ENCODE measurements around the gene FYB1. TPM values are rescaled to one million over a fixed set of nuclear protein-coding genes. Genes with fewer than 3 reads are reported as not detected.

FYB1 gene
- total RNA-seq, 1 experiment from 2014 or later: not detected

- no peaks in the 10 kb centered on the region for H3K9me3 ChIP-seq (ENCODE audit: low read depth, low read length, poor library complexity, severe bottlenecking)
- ChIA-PET POLR2A (ENCODE audit: low non-redundant PET) (interaction anchor here (0.7 kb wide), 1 partner anchor 1765 kb away, joined by 4 read pairs; no protein-coding TSS in a partner anchor), CTCF (interaction anchor here (0.6 kb wide), 1 partner anchor 865 kb away, joined by 3 read pairs; no protein-coding TSS in a partner anchor)
- BruUV-seq (replicated peaks): no TSS peak
- peaks cover 9% of the 10 kb centered on the region for H3K27me3 ChIP-seq (replicated peaks; ENCODE audit: insufficient read depth, low read depth, low read length, poor library complexity)
- H3K4me1 ChIP-seq (ENCODE audit: insufficient read depth, low read length, poor library complexity, severe bottlenecking): no peaks in the 10 kb centered on the region
- no peak overlapping the region for H3K27ac ChIP-seq (ENCODE audit: low read depth, low read length, poor library complexity, severe bottlenecking)
- TF ChIP-seq CTCF (conservative IDR thresholded peaks at IDR 0.05; ENCODE audit: low read depth, low read length) (no peak), EZH2 (IDR thresholded peaks at IDR 0.05; ENCODE audit: borderline replicate concordance, low read depth, low read length, poor library complexity, severe bottlenecking) (no peak)
- H3K36me3 ChIP-seq (ENCODE audit: insufficient read depth, low read length, poor library complexity, severe bottlenecking): no peaks in the 10 kb centered on the region
- no peak overlapping the region for H3K4me3 ChIP-seq (ENCODE audit: low read depth, low read length, poor library complexity, severe bottlenecking)
- DNase-seq (ENCODE audit: low spot score): no peak
- intact Hi-C loops (cut with micrococcal nuclease; ENCODE audit: unreplicated experiment): no loop called here
Observed at GRCh38 chr5:39131210-39132127, 87.9 kb downstream of the FYB1 start.

GRCh38 chr5:39130716-39131115 lies 88.6 kb downstream of the FYB1 start:
- H3K4me1 ChIP-seq (ENCODE audit: insufficient read depth, low read length, poor library complexity, severe bottlenecking): no peaks in the 10 kb centered on the region
- no peak overlapping the region for H3K4me3 ChIP-seq (ENCODE audit: low read depth, low read length, poor library complexity, severe bottlenecking)
- H3K9me3 ChIP-seq (ENCODE audit: low read depth, low read length, poor library complexity, severe bottlenecking): no peaks in the 10 kb centered on the region
- CTCF ChIA-PET: no interaction called here
- intact Hi-C loops (cut with micrococcal nuclease; ENCODE audit: unreplicated experiment): no loop called here
- no peaks in the 10 kb centered on the region for H3K36me3 ChIP-seq (ENCODE audit: insufficient read depth, low read length, poor library complexity, severe bottlenecking)
- BruUV-seq (replicated peaks): no TSS peak
- H3K27ac ChIP-seq (ENCODE audit: low read depth, low read length, poor library complexity, severe bottlenecking): no peak overlapping the region
- TF ChIP-seq EZH2 (IDR thresholded peaks at IDR 0.05; ENCODE audit: borderline replicate concordance, low read depth, low read length, poor library complexity, severe bottlenecking) (no peak), CTCF (conservative IDR thresholded peaks at IDR 0.05; ENCODE audit: low read depth, low read length) (no peak)
- POLR2A ChIA-PET (ENCODE audit: low non-redundant PET): no interaction called here
- no peak for DNase-seq (ENCODE audit: low spot score)
- peaks cover 13% of the 10 kb centered on the region for H3K27me3 ChIP-seq (replicated peaks; ENCODE audit: insufficient read depth, low read depth, low read length, poor library complexity)

GRCh38 chr5:39121922-39122321 lies 97.4 kb downstream of the FYB1 start:
- POLR2A ChIA-PET (ENCODE audit: low non-redundant PET): no interaction called here
- CTCF ChIA-PET: no interaction called here
- intact Hi-C loops (cut with micrococcal nuclease; ENCODE audit: unreplicated experiment): no loop called here

More at GRCh38 chr5:39121922-39122321, 97.4 kb downstream of the FYB1 start:
- no peaks in the 10 kb centered on the region for H3K4me1 ChIP-seq (ENCODE audit: insufficient read depth, low read length, poor library complexity, severe bottlenecking)
- no peak overlapping the region for H3K4me3 ChIP-seq (ENCODE audit: low read depth, low read length, poor library complexity, severe bottlenecking)
- no peaks in the 10 kb centered on the region for H3K36me3 ChIP-seq (ENCODE audit: insufficient read depth, low read length, poor library complexity, severe bottlenecking)
- H3K9me3 ChIP-seq (ENCODE audit: low read depth, low read length, poor library complexity, severe bottlenecking): no peaks in the 10 kb centered on the region
- peaks cover 49% of the 10 kb centered on the region for H3K27me3 ChIP-seq (replicated peaks; ENCODE audit: insufficient read depth, low read depth, low read length, poor library complexity)
- TF ChIP-seq EZH2 (IDR thresholded peaks at IDR 0.05; ENCODE audit: borderline replicate concordance, low read depth, low read length, poor library complexity, severe bottlenecking): no peak
- no peak for TF ChIP-seq CTCF (conservative IDR thresholded peaks at IDR 0.05; ENCODE audit: low read depth, low read length)
- no peak overlapping the region for H3K27ac ChIP-seq (ENCODE audit: low read depth, low read length, poor library complexity, severe bottlenecking)
- no TSS peak for BruUV-seq (replicated peaks)
- DNase-seq (ENCODE audit: low spot score): no peak

Data from A673 (cell line).